Tibial artery (tissue), 4 donors: ENCODE measurements around the gene CARF.

Source experiments
- DNase-seq, 2 donors: peaks; one replicate each; pipeline ENCODE4 v3.0.0-alpha.2; 2019
- H3K27ac ChIP-seq, 2 donors: fragments of 200-600 bp; sonication (generic) in 1 of 2; 1 replicate in 1 of 2; 2 replicates in 1 of 2; pipeline ENCODE4 v1.5.1; 2018 to 2019; ENCODE audit warnings: mild to moderate bottlenecking in 1 of 2
- H3K27me3 ChIP-seq, 2 donors: fragments of 200-600 bp; sonication (generic) in 1 of 2; one replicate each; pipeline versions ENCODE4 v1.5.1 to v1.6.0; 2016 to 2019
- H3K36me3 ChIP-seq, 3 donors: fragments of 200-600 bp; sonication (generic) in 2 of 3; one replicate each; pipeline ENCODE4 v1.5.1; 2016 to 2019; ENCODE audit warnings: mild to moderate bottlenecking in 2 of 3
- H3K4me1 ChIP-seq, 4 donors: fragments of 200-600 bp; sonication (generic) in 2 of 4; 1 replicate in 3 of 4; 2 replicates in 1 of 4; pipeline ENCODE4 v1.5.1; 2016 to 2019
- H3K4me3 ChIP-seq, 2 donors: fragments of 200-600 bp; sonication (generic) in 1 of 2; 1 replicate in 1 of 2; 2 replicates in 1 of 2; pipeline ENCODE4 v1.5.1; 2018 to 2019; ENCODE audit warnings: mild to moderate bottlenecking in 2 of 2
- H3K9me3 ChIP-seq, 3 donors: fragments of 200-600 bp; sonication (generic) in 1 of 3; one replicate each; pipeline ENCODE4 v1.5.1; 2016 to 2019
- CTCF ChIP-seq, 2 experiments: fragments of 200-600 bp in 1 of 2; fragments of 450-650 bp in 1 of 2; IDR thresholded peaks; one replicate each; pipeline ENCODE4 v1.5.1; 2017 to 2019; ENCODE audit warnings: antibody characterized with exemption in 2 of 2, mild to moderate bottlenecking in 1 of 2, moderate library complexity in 1 of 2
- intact Hi-C: fragments of 100-400 bp; cut with DNase I; formaldehyde crosslinking; loops from one replicate; pipeline ENCODE4 v1.15.0; 2023; ENCODE audit warnings: low total_unique reads

Gene CARF

DNA sequence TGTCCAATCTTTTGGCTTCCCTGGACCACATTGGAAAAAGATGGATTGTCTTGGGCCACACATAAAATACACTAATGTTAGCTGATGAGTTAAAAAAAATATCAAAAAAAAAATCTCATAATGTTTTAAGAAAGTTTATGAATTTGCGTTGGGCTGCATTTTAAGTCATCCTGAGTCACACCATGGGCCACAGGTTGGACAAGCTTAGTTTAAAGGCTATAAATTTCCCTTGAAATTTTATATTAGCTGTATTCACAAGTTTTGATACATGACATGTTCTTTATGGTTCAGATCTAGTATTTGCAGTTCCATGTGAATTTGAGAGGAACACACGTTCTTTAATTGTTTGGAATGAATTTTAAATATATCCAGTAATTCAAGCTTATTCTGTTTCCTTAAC, 21.9 kb downstream of the CARF start:
- intact Hi-C loops = no loop called here
- Histone ChIP-seq H3K4me3 (no peak overlapping the region), H3K4me1 (no peaks in the 10 kb centered on the region), H3K9me3 (peaks cover 0 to 4% (median 0%) of the 10 kb centered on the region in 3 donors), H3K27ac (no peak overlapping the region), H3K27me3 (no peaks in the 10 kb centered on the region), H3K36me3 (peaks cover 4 to 35% (median 11%) of the 10 kb centered on the region in 3 donors)
- no peak for TF ChIP-seq CTCF (IDR thresholded peaks at IDR 0.05)
- no peak for DNase-seq

- intact Hi-C loops = no loop called here
- peaks cover 0 to 4% (median 0%) of the 10 kb centered on the region in 3 donors for H3K9me3 ChIP-seq
- peaks cover 6 to 38% (median 14%) of the 10 kb centered on the region in 3 donors for H3K36me3 ChIP-seq
- no peak for DNase-seq
- TF ChIP-seq CTCF (IDR thresholded peaks at IDR 0.05) = no peak
- no peak overlapping the region for H3K27ac ChIP-seq
- no peaks in the 10 kb centered on the region for H3K27me3 ChIP-seq
- H3K4me1 ChIP-seq = no peaks in the 10 kb centered on the region
- H3K4me3 ChIP-seq = no peak overlapping the region
Measured at GRCh38 chr2:202934456-202934855, 22.4 kb downstream of the CARF start.

DNA sequence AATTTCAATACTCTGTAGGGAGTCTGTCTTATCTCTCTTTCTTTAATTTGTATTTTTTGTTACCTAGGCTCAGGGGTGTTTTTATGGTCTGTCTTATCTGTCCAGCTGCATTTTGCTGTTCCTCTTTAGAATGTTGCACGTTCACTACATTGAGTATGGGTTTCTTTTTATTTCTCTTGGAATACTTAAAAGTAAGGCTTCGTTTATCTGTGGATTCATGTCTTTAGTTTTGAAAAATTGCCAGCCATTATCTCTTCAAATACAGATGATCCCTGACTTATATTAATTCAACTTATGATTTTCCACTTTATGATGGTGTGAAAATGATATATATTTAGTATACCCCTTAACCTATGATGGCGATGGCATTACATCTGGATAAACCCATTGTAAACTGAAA, 26.9 kb downstream of the CARF start:
- DNase-seq = no peak
- TF ChIP-seq CTCF (IDR thresholded peaks at IDR 0.05) = no peak
- H3K36me3 ChIP-seq = peaks cover 20 to 58% (median 28%) of the 10 kb centered on the region in 3 donors
- H3K27ac ChIP-seq = no peak overlapping the region
- no peak overlapping the region for H3K4me3 ChIP-seq
- H3K4me1 ChIP-seq = no peaks in the 10 kb centered on the region
- intact Hi-C loops = no loop called here
- H3K9me3 ChIP-seq = peaks cover 0 to 4% (median 0%) of the 10 kb centered on the region in 3 donors
- no peaks in the 10 kb centered on the region for H3K27me3 ChIP-seq

GRCh38 chr2:202941771-202942170, 29.7 kb downstream of the CARF start:
- Histone ChIP-seq H3K9me3 (peaks cover 0 to 4% (median 0%) of the 10 kb centered on the region in 3 donors), H3K27ac (no peak overlapping the region), H3K4me1 (no peaks in the 10 kb centered on the region), H3K36me3 (peaks cover 43 to 57% (median 44%) of the 10 kb centered on the region in 3 donors), H3K27me3 (no peaks in the 10 kb centered on the region), H3K4me3 (no peak overlapping the region)
- intact Hi-C loops = no loop called here
- no peak for TF ChIP-seq CTCF (IDR thresholded peaks at IDR 0.05)
- DNase-seq = no peak

DNA sequence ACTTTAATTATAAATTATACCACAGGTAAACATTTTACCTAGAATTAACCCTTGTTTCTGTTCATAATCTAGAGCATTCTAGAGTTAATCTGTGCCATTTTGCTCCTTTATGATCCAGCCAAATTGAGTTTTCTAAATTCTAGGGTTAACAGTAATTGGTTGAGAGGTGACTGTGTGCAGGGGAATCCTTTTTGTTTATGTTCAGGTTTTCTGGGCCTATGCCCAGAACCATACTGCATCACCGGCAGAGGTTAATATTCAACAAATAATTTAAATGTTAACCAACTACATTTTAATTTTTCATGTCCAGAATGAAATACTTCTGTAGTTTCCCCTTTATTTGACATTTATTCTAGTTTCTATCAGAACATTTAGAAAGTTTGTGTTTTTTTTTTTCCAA, 32.3 kb downstream of the CARF start:
- peaks cover 30 to 39% (median 37%) of the 10 kb centered on the region in 3 donors for H3K36me3 ChIP-seq
- H3K27ac ChIP-seq = no peak overlapping the region
- intact Hi-C loops = no loop called here
- DNase-seq = no peak
- no peak for TF ChIP-seq CTCF (IDR thresholded peaks at IDR 0.05)
- no peak overlapping the region for H3K4me3 ChIP-seq
- H3K4me1 ChIP-seq = no peaks in the 10 kb centered on the region
- H3K27me3 ChIP-seq = no peaks in the 10 kb centered on the region
- H3K9me3 ChIP-seq = peaks cover 0 to 11% (median 0%) of the 10 kb centered on the region in 3 donors

GRCh38 chr2:202944816-202945215, 32.7 kb downstream of the CARF start:
- H3K27me3 ChIP-seq = no peaks in the 10 kb centered on the region
- H3K4me1 ChIP-seq = no peaks in the 10 kb centered on the region
- intact Hi-C loops = no loop called here
- H3K9me3 ChIP-seq = peaks cover 0 to 11% (median 0%) of the 10 kb centered on the region in 3 donors
- no peak for DNase-seq
- no peak overlapping the region for H3K27ac ChIP-seq
- TF ChIP-seq CTCF (IDR thresholded peaks at IDR 0.05) = no peak
- peaks cover 30 to 36% (median 34%) of the 10 kb centered on the region in 3 donors for H3K36me3 ChIP-seq
- no peak overlapping the region for H3K4me3 ChIP-seq
